ENCODE measurements around the gene STX1A. TPM values are rescaled to one million over a fixed set of nuclear protein-coding genes. Genes with fewer than 3 reads are reported as not detected.
"Not testable (repeated sequence)": the region's sequence is repeated elsewhere in the genome, so short reads cannot be mapped to it uniquely, and the experiment has no call there.

The STX1A gene
- total RNA-seq, 1 donor from 2014 or later = 12.4 TPM

DNA sequence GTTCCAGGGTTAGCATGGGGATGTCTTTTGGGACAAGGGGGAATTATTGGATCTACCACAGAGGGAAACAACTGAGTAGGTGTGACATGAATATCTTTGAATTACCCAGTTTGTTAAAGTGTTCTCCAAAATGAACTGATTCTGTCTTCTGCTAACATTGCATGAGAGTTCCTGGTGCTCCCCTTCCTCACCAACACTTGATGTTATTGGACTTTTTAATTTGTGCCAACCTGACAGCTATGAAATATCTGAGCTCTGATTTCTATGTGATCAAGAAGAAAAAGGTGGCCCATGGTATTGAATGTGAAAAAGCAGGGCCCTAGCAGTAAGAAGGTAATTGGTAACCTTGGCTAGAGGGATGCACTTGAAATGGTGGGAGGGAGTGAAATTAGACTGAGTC is 56.4 kb downstream of the STX1A start:
- DNase-seq (ENCODE audit: low read depth) = no peak
- TF ChIP-seq, protein P1, sequence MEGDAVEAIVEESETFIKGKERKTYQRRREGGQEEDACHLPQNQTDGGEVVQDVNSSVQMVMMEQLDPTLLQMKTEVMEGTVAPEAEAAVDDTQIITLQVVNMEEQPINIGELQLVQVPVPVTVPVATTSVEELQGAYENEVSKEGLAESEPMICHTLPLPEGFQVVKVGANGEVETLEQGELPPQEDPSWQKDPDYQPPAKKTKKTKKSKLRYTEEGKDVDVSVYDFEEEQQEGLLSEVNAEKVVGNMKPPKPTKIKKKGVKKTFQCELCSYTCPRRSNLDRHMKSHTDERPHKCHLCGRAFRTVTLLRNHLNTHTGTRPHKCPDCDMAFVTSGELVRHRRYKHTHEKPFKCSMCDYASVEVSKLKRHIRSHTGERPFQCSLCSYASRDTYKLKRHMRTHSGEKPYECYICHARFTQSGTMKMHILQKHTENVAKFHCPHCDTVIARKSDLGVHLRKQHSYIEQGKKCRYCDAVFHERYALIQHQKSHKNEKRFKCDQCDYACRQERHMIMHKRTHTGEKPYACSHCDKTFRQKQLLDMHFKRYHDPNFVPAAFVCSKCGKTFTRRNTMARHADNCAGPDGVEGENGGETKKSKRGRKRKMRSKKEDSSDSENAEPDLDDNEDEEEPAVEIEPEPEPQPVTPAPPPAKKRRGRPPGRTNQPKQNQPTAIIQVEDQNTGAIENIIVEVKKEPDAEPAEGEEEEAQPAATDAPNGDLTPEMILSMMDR (IDR thresholded peaks at IDR 0.05; ENCODE audit: insufficient read depth, low read length, severe bottlenecking) = no peak
- Histone ChIP-seq H3K36me3 (ENCODE audit: control insufficient read depth, insufficient read depth, low read length) (no peaks in the 10 kb centered on the region), H3K27me3 (ENCODE audit: control insufficient read depth, insufficient read depth, low read length) (no peaks in the 10 kb centered on the region), H3K4me3 (ENCODE audit: low read depth, low read length) (no peak overlapping the region)
- FAIRE-seq = no peak

DNA sequence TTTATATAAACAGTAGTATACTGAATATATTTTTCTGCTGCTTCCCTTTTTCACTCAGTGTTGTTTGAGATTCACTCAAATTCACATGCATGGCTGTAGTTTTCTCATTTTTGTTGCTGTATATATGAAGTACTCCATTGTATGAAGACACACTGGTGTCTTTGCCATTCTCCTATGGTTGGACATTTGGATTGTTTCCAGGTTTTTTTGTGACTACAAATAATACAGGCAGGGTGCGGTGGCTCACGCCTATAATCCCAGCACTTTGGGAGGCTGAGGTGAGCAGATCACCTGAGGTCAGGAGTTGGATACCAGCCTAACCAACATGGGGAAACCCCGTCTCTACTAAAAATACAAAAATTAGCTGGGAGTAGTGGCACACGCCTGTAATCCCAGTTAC is 58.9 kb downstream of the STX1A start:
- H3K27me3 ChIP-seq (ENCODE audit: control insufficient read depth, insufficient read depth, low read length); H3K36me3 ChIP-seq (ENCODE audit: control insufficient read depth, insufficient read depth, low read length); FAIRE-seq; H3K4me3 ChIP-seq (ENCODE audit: low read depth, low read length); DNase-seq (ENCODE audit: low read depth): not testable (repeated sequence)

DNA sequence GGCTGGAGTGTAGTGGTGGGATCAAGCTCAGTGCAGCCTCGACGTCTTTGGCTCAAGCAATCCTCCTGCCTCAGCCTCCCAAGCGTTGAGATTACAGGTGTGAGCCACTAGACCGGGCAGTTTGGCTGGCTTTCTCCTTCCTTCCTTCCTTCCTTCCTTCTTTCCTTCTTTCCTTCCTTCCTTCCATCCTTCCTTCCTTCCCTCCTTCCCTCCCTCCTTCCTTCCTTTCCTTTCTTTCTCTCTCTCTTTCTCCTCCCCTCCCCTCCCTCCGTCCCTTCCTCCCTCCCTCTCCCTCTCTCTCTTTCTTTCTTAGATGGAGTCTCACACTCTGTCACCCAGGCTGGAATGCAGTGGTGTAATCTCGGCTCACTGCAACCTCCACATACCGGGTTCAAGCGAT is 59.5 kb downstream of the STX1A start:
- DNase-seq (ENCODE audit: low read depth) (no peak), FAIRE-seq (no peak)
- TF ChIP-seq, protein P1 (IDR thresholded peaks at IDR 0.05; ENCODE audit: insufficient read depth, low read length, severe bottlenecking) = no peak
- H3K36me3 ChIP-seq (ENCODE audit: control insufficient read depth, insufficient read depth, low read length) = no peaks in the 10 kb centered on the region
- H3K27me3 ChIP-seq (ENCODE audit: control insufficient read depth, insufficient read depth, low read length) = no peaks in the 10 kb centered on the region
- no peak overlapping the region for H3K4me3 ChIP-seq (ENCODE audit: low read depth, low read length)

DNA sequence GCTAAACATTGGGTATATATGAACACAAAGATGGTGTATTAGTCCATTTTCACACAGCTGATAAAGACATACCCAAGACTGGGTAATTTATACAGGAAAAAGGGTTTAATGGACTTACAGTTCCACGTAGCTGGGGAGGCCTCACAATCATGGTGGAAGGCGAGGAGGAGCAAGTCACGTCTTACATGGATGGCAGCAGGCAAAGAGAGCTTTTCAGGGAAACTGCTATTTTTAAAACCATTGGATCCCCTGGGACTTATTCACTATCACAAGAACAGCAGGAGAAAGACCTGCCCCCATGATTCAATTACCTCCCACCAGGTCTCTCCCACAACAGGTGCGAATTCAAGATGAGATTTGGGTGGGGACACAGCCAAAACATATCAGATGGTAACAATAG is 64.2 kb downstream of the STX1A start:
- not testable (repeated sequence) for DNase-seq (ENCODE audit: low read depth)

DNA sequence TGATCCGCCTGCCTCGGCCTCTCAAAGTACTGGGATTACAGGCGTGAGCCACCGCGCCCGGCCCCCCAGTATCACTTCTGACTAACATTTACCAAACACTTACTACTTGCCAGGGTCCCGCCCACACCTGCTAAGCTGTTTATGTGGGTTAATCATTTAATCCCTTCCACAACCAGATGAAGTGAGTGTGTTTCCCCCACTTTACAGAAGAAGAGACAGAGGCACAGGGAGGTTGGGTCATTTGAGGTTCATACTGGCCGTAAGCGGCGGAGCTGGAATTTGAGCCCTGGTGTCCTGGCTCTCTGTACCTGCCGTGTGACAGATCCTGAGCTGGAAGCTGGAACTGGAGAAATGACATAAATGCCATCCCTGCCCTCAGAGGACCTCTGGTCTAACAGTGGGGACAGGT is 66.9 kb downstream of the STX1A start:
- peaks cover 10% of the 10 kb centered on the region for H3K27me3 ChIP-seq (ENCODE audit: control insufficient read depth, insufficient read depth, low read length)

More for the DNA sequence above, 64.2 kb downstream of the STX1A start:
- H3K4me3 ChIP-seq (ENCODE audit: low read depth, low read length); H3K36me3 ChIP-seq (ENCODE audit: control insufficient read depth, insufficient read depth, low read length); H3K27me3 ChIP-seq (ENCODE audit: control insufficient read depth, insufficient read depth, low read length); FAIRE-seq: not testable (repeated sequence)

DNA sequence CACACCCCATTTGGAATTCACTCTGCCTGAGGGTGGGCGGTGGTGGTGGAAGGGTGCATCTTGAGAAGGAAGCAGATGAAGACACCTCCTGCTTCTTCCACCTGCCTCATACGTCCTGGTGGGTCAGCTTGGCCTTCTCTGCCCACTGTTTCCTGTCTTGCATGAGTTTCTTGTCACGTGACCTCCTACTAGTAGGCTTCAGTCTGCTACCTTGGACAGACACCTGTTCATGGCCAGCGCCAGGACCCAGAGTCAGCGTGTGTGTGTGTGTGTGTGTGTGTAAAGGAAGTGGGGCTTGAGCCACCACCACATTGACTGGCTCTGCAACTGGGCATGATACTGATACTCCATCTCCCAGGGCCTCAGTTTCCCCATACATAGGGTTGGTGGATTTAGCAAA is 68.9 kb downstream of the STX1A start:
- H3K36me3 ChIP-seq (ENCODE audit: control insufficient read depth, insufficient read depth, low read length) = no peaks in the 10 kb centered on the region
- DNase-seq (ENCODE audit: low read depth) (no peak), FAIRE-seq (no peak)
- TF ChIP-seq, protein P1 (IDR thresholded peaks at IDR 0.05; ENCODE audit: insufficient read depth, low read length, severe bottlenecking) = no peak
- no peak overlapping the region for H3K4me3 ChIP-seq (ENCODE audit: low read depth, low read length)
- H3K27me3 ChIP-seq (ENCODE audit: control insufficient read depth, insufficient read depth, low read length) = peaks cover 10% of the 10 kb centered on the region

More for the DNA sequence above, 66.9 kb downstream of the STX1A start:
- Histone ChIP-seq H3K4me3 (ENCODE audit: low read depth, low read length) (no peak overlapping the region), H3K36me3 (ENCODE audit: control insufficient read depth, insufficient read depth, low read length) (no peaks in the 10 kb centered on the region)
- FAIRE-seq (no peak), DNase-seq (ENCODE audit: low read depth) (peak; percentile 32)
- TF ChIP-seq, protein P1 (IDR thresholded peaks at IDR 0.05; ENCODE audit: insufficient read depth, low read length, severe bottlenecking) = no peak

DNA sequence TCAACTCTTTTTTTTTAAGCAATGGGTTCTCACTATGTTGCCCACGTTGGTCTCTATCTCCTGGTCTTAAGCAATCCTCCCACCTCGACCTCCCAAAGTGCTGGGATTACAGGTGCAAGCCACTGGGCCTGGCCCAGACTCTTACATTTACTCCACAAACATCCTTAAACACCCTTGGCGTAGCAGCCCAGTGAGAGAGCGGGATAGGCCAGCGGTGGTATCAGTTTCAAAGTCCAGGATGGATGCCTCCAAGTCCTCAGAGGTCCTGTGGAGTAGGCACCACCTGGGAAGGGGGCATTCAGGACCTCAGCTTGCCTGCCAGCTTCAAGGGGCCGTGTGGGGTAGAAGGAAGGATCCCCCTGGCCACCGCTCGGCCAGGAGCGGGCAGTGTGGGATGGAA is 69.9 kb downstream of the STX1A start:
- peaks cover 10% of the 10 kb centered on the region for H3K27me3 ChIP-seq (ENCODE audit: control insufficient read depth, insufficient read depth, low read length)
- no peak for FAIRE-seq
- TF ChIP-seq, protein P1 (IDR thresholded peaks at IDR 0.05; ENCODE audit: insufficient read depth, low read length, severe bottlenecking) = no peak

More for the DNA sequence above, 69.9 kb downstream of the STX1A start:
- Histone ChIP-seq H3K36me3 (ENCODE audit: control insufficient read depth, insufficient read depth, low read length) (no peaks in the 10 kb centered on the region), H3K4me3 (ENCODE audit: low read depth, low read length) (no peak overlapping the region)
- DNase-seq (ENCODE audit: low read depth) = no peak

All from bronchial epithelial cell (primary cell).